Ishikawa (cell line): ENCODE measurements around the gene KRTCAP2.

Experiments
- CEBPB ChIP-seq: IDR thresholded peaks from 2 replicates; pipeline ENCODE4 v1.6.1; 2012
- EP300 ChIP-seq: IDR thresholded peaks from 2 replicates; pipeline ENCODE4 v1.6.1; 2012; ENCODE audit warnings: borderline replicate concordance

GRCh38 chr1:155177192-155177917, 4.3 kb upstream of the KRTCAP2 start:
- no peak for TF ChIP-seq CEBPB
- TF ChIP-seq EP300 = no peak
